ENCODE data around the gene DNAH11.

GRCh38 chr7:21763818-21764217 is 221.0 kb downstream of the DNAH11 start:
- TF ChIP-seq, protein P1, sequence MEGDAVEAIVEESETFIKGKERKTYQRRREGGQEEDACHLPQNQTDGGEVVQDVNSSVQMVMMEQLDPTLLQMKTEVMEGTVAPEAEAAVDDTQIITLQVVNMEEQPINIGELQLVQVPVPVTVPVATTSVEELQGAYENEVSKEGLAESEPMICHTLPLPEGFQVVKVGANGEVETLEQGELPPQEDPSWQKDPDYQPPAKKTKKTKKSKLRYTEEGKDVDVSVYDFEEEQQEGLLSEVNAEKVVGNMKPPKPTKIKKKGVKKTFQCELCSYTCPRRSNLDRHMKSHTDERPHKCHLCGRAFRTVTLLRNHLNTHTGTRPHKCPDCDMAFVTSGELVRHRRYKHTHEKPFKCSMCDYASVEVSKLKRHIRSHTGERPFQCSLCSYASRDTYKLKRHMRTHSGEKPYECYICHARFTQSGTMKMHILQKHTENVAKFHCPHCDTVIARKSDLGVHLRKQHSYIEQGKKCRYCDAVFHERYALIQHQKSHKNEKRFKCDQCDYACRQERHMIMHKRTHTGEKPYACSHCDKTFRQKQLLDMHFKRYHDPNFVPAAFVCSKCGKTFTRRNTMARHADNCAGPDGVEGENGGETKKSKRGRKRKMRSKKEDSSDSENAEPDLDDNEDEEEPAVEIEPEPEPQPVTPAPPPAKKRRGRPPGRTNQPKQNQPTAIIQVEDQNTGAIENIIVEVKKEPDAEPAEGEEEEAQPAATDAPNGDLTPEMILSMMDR (IDR thresholded peaks at IDR 0.05) = no peak
- no peak for TF ChIP-seq EZH2 (IDR thresholded peaks at IDR 0.05)

All from neural progenitor cell (in vitro differentiated cells).